WTC11 (cell line): ENCODE results near the gene LTBP1. TPM values are rescaled to one million over a fixed set of nuclear protein-coding genes. Genes with fewer than 3 reads are reported as not detected.

ENCODE experiments used
- ATAC-seq: fragments of 200-7000 bp; cut with Tn5 transposase; 2 replicates; pipeline ENCODE4 v1.10.0; 2021; ENCODE audit warnings: mild to moderate bottlenecking, moderate library complexity
- CTCF ChIA-PET: fragments of 300-600 bp; sonication (Branson Sonifier 250); formaldehyde crosslinking; loops from one replicate; lab custom pipeline; 2021; ENCODE audit warnings: antibody characterized with exemption; lab: Charles Lee
- POLR2A ChIA-PET: fragments of 350-600 bp; sonication (Branson Sonifier 250); formaldehyde crosslinking; loops from one replicate; lab custom pipeline; 2021; ENCODE audit warnings: antibody characterized with exemption; lab: Charles Lee
- DNase-seq: peaks from one replicate; pipeline ENCODE4 v3.0.0; 2021; ENCODE audit warnings: low spot score
- H3K27ac Mint-ChIP-seq: 2 replicates; pipeline ENCODE4 v1.8.0; 2021; ENCODE audit warnings: mixed read lengths
- H3K27me3 Mint-ChIP-seq: 2 replicates; pipeline ENCODE4 v1.8.0; 2021; ENCODE audit warnings: low read depth, mild to moderate bottlenecking, moderate library complexity, mixed read lengths
- H3K36me3 Mint-ChIP-seq: 2 replicates; pipeline ENCODE4 v1.8.0; 2021; ENCODE audit warnings: mixed read lengths
- H3K4me1 Mint-ChIP-seq: 2 replicates; pipeline ENCODE4 v1.8.0; 2022; ENCODE audit warnings: mixed read lengths
- H3K4me3 Mint-ChIP-seq: 2 replicates; pipeline ENCODE4 v1.8.0; 2021; ENCODE audit warnings: mild to moderate bottlenecking, moderate library complexity, mixed read lengths
- H3K9me3 Mint-ChIP-seq: 2 replicates; pipeline ENCODE4 v1.8.0; 2021; ENCODE audit warnings: mixed read lengths
- ATF3 ChIP-seq: sonication (generic); formaldehyde crosslinking; conservative IDR thresholded peaks from 2 replicates; pipeline ENCODE4 v1.8.1; 2022; ENCODE audit warnings: mild to moderate bottlenecking, missing genetic modification reagents
- CREB1 ChIP-seq: sonication (generic); formaldehyde crosslinking; IDR thresholded peaks from 2 replicates; pipeline ENCODE4 v1.8.0; 2023; ENCODE audit warnings: mild to moderate bottlenecking, missing genetic modification reagents
- CTCF ChIP-seq: fragments of 200-600 bp; IDR thresholded peaks from 2 replicates; pipeline ENCODE4 v1.8.0; 2022; ENCODE audit warnings: antibody characterized with exemption
- E2F1 ChIP-seq: sonication (generic); formaldehyde crosslinking; IDR thresholded peaks from 2 replicates; pipeline ENCODE4 v1.8.0; 2022; ENCODE audit warnings: mild to moderate bottlenecking, missing genetic modification reagents
- ETV6 ChIP-seq: sonication (generic); formaldehyde crosslinking; IDR thresholded peaks from 2 replicates; pipeline ENCODE4 v1.8.1; 2022; ENCODE audit warnings: mild to moderate bottlenecking, missing genetic modification reagents
- FOXJ3 ChIP-seq: sonication (generic); formaldehyde crosslinking; IDR thresholded peaks from 2 replicates; pipeline ENCODE4 v1.9.0; 2021; ENCODE audit warnings: missing genetic modification reagents, mild to moderate bottlenecking, borderline replicate concordance
- GRHL2 ChIP-seq: fragments of 250-450 bp; sonication (Bioruptor Pico); IDR thresholded peaks from 2 replicates; pipeline ENCODE4 v1.8.0; 2022; ENCODE audit warnings: mild to moderate bottlenecking, moderate library complexity; ENCODE audit not compliant: insufficient replicate concordance, severe bottlenecking
- HMGA2 ChIP-seq: fragments of 250-450 bp; sonication (Bioruptor Pico); IDR thresholded peaks from 2 replicates; pipeline ENCODE4 v1.4.0; 2021; ENCODE audit warnings: mild to moderate bottlenecking, moderate library complexity
- NFATC4 ChIP-seq: fragments of 250-450 bp; sonication (Bioruptor Pico); IDR thresholded peaks from 2 replicates; pipeline ENCODE4 v1.9.0; 2021; ENCODE audit warnings: mild to moderate bottlenecking
- RELA ChIP-seq: sonication (generic); formaldehyde crosslinking; IDR thresholded peaks from 2 replicates; pipeline ENCODE4 v1.8.1; 2022; ENCODE audit warnings: missing genetic modification reagents, mild to moderate bottlenecking, borderline replicate concordance
- SMAD4 ChIP-seq: sonication (generic); formaldehyde crosslinking; IDR thresholded peaks from 2 replicates; pipeline ENCODE4 v1.8.0; 2022; ENCODE audit warnings: mild to moderate bottlenecking, missing genetic modification reagents
- SP1 ChIP-seq: sonication (generic); formaldehyde crosslinking; conservative IDR thresholded peaks from 2 replicates; pipeline ENCODE4 v1.8.1; 2022; ENCODE audit warnings: missing genetic modification reagents
- TCF7 ChIP-seq: sonication (generic); formaldehyde crosslinking; IDR thresholded peaks from 2 replicates; pipeline ENCODE4 v1.8.0; 2022; ENCODE audit warnings: mild to moderate bottlenecking, low read depth, missing genetic modification reagents, moderate library complexity
- ZNF317 ChIP-seq: sonication (generic); formaldehyde crosslinking; IDR thresholded peaks from 2 replicates; pipeline ENCODE4 v1.8.1; 2023; ENCODE audit warnings: low read depth, mild to moderate bottlenecking, moderate library complexity, missing genetic modification reagents, borderline replicate concordance
- total RNA-seq: library from RNA; stranded (reverse); gene quantifications from 3 replicates; pipeline ENCODE4 v1.2.3, GENCODE V29; 2021
- TF ChIP-seq, protein P1 (sequence below): fragments of 250-450 bp; sonication (Bioruptor Pico); IDR thresholded peaks from 2 replicates; pipeline ENCODE4 v1.8.0; 2021; ENCODE audit warnings: mild to moderate bottlenecking
- TF ChIP-seq, protein P2 (sequence below): sonication (generic); formaldehyde crosslinking; IDR thresholded peaks from 2 replicates; pipeline ENCODE4 v1.8.0; 2023; ENCODE audit warnings: mild to moderate bottlenecking, missing genetic modification reagents

The LTBP1 gene
- total RNA-seq, 1 experiment from 2014 or later = 33.6 TPM

- DNase-seq = no peak
- ATAC-seq = no peak
These were observed 483.3 kb downstream of the LTBP1 start for GRCh38 chr2:33430077-33430476.

DNA sequence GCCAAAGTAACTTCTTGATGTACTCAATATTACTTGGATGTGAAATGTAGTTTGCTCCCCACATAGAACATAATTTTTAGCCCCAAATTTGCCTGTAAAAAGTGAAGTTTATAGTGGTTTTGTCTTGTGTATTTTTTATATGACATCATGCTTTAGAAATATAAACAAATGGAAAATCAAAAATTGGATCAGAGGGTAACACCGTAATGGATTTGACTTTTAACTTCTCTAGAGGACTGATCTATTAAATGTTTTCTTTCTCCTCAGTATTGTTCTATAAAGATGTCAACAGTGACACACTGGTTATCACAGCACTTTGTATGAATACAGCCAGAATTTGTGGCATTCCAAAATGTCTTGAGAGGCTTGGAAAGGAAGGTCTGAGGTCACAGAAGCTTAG is 484.1 kb downstream of the LTBP1 start:
- Mint-ChIP-seq H3K27ac (no peak overlapping the region), H3K4me1 (peaks cover under 1% of the 10 kb centered on the region; the same call in 1 of the 2 replicates), H3K27me3 (no peaks in the 10 kb centered on the region), H3K36me3 (peaks cover 2% of the 10 kb centered on the region; the same call in 1 of the 2 replicates), H3K4me3 (no peak overlapping the region), H3K9me3 (peaks cover 13% of the 10 kb centered on the region)
- TF ChIP-seq TCF7 (CRISPR knock-in tag) (no peak), HMGA2 (CRISPR knock-in tag) (no peak), SP1 (no peak), ATF3 (CRISPR knock-in tag) (no peak), GRHL2 (CRISPR knock-in tag) (no peak), E2F1 (CRISPR knock-in tag) (no peak), NFATC4 (CRISPR knock-in tag) (no peak), ZNF317 (CRISPR knock-in tag) (no peak), FOXJ3 (no peak)
- CTCF ChIA-PET = interaction anchor here (1.1 kb wide), 2 partner anchors 10 to 153 kb away, joined by 3 read pairs; no protein-coding TSS in a partner anchor
- no peak for DNase-seq
- POLR2A ChIA-PET = no interaction called here
- no peak for ATAC-seq

More at GRCh38 chr2:33430077-33430476, 483.3 kb downstream of the LTBP1 start:
- ChIA-PET POLR2A (interaction anchor here (0.7 kb wide), 1 partner anchor 58 kb away, joined by 4 read pairs; no protein-coding TSS in a partner anchor), CTCF (interaction anchor here (1.1 kb wide), 2 partner anchors 11 to 153 kb away, joined by 3 read pairs; no protein-coding TSS in a partner anchor)
- no peak overlapping the region for H3K4me3 Mint-ChIP-seq
- TF ChIP-seq RELA (CRISPR knock-in tag) (no peak), CTCF (no peak), CREB1 (CRISPR knock-in tag) (no peak), GRHL2 (CRISPR knock-in tag) (no peak), SMAD4 (no peak), ETV6 (no peak)
- TF ChIP-seq, protein P1, sequence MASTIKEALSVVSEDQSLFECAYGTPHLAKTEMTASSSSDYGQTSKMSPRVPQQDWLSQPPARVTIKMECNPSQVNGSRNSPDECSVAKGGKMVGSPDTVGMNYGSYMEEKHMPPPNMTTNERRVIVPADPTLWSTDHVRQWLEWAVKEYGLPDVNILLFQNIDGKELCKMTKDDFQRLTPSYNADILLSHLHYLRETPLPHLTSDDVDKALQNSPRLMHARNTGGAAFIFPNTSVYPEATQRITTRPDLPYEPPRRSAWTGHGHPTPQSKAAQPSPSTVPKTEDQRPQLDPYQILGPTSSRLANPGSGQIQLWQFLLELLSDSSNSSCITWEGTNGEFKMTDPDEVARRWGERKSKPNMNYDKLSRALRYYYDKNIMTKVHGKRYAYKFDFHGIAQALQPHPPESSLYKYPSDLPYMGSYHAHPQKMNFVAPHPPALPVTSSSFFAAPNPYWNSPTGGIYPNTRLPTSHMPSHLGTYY = no peak
- TF ChIP-seq, protein P2, sequence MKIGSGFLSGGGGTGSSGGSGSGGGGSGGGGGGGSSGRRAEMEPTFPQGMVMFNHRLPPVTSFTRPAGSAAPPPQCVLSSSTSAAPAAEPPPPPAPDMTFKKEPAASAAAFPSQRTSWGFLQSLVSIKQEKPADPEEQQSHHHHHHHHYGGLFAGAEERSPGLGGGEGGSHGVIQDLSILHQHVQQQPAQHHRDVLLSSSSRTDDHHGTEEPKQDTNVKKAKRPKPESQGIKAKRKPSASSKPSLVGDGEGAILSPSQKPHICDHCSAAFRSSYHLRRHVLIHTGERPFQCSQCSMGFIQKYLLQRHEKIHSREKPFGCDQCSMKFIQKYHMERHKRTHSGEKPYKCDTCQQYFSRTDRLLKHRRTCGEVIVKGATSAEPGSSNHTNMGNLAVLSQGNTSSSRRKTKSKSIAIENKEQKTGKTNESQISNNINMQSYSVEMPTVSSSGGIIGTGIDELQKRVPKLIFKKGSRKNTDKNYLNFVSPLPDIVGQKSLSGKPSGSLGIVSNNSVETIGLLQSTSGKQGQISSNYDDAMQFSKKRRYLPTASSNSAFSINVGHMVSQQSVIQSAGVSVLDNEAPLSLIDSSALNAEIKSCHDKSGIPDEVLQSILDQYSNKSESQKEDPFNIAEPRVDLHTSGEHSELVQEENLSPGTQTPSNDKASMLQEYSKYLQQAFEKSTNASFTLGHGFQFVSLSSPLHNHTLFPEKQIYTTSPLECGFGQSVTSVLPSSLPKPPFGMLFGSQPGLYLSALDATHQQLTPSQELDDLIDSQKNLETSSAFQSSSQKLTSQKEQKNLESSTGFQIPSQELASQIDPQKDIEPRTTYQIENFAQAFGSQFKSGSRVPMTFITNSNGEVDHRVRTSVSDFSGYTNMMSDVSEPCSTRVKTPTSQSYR (CRISPR knock-in tag) = no peak
- H3K36me3 Mint-ChIP-seq = peaks cover 2% of the 10 kb centered on the region; the same call in 1 of the 2 replicates
- H3K4me1 Mint-ChIP-seq = no peaks in the 10 kb centered on the region
- no peaks in the 10 kb centered on the region for H3K27me3 Mint-ChIP-seq
- no peak overlapping the region for H3K27ac Mint-ChIP-seq
- peaks cover 19% of the 10 kb centered on the region for H3K9me3 Mint-ChIP-seq
